SK-N-SH treated with all-trans-retinoic acid at 6 μM for 48 hours (cell line): ENCODE results near the gene LSM7.

Experiments used
- GLIS3 ChIP-seq: fragments of 250-450 bp; sonication (Bioruptor Pico); IDR thresholded peaks from 2 replicates; pipeline ENCODE4 v1.5.0; 2020; ENCODE audit warnings: mild to moderate bottlenecking, moderate library complexity
- PATZ1 ChIP-seq: fragments of 250-450 bp; sonication (Bioruptor Pico); IDR thresholded peaks from 2 replicates; pipeline ENCODE4 v1.8.0; 2020; ENCODE audit warnings: mild to moderate bottlenecking, moderate library complexity, borderline replicate concordance
- POU6F1 ChIP-seq: fragments of 250-450 bp; sonication (Bioruptor Pico); IDR thresholded peaks from 2 replicates; pipeline ENCODE4 v1.8.0; 2021; ENCODE audit warnings: low read depth, mild to moderate bottlenecking, moderate library complexity, borderline replicate concordance
- ZFP3 ChIP-seq: fragments of 250-450 bp; sonication (Bioruptor Pico); IDR thresholded peaks from 2 replicates; pipeline ENCODE4 v1.5.0; 2020; ENCODE audit warnings: mild to moderate bottlenecking, moderate library complexity
- ZNF565 ChIP-seq: fragments of 450-650 bp; formaldehyde crosslinking; conservative IDR thresholded peaks from 2 replicates; pipeline ENCODE4 v1.5.0; 2020; ENCODE audit warnings: low read depth, mild to moderate bottlenecking, moderate library complexity
- TF ChIP-seq, protein P1 (sequence below): fragments of 250-450 bp; sonication (Bioruptor Pico); IDR thresholded peaks from 2 replicates; pipeline ENCODE4 v1.5.1; 2021; ENCODE audit warnings: mild to moderate bottlenecking, moderate library complexity

- no peak for TF ChIP-seq ZFP3 (CRISPR knock-in tag)
- TF ChIP-seq, protein P1, sequence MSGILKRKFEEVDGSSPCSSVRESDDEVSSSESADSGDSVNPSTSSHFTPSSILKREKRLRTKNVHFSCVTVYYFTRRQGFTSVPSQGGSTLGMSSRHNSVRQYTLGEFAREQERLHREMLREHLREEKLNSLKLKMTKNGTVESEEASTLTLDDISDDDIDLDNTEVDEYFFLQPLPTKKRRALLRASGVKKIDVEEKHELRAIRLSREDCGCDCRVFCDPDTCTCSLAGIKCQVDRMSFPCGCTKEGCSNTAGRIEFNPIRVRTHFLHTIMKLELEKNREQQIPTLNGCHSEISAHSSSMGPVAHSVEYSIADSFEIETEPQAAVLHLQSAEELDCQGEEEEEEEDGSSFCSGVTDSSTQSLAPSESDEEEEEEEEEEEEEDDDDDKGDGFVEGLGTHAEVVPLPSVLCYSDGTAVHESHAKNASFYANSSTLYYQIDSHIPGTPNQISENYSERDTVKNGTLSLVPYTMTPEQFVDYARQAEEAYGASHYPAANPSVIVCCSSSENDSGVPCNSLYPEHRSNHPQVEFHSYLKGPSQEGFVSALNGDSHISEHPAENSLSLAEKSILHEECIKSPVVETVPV (CRISPR knock-in tag): no peak
- TF ChIP-seq GLIS3 (CRISPR knock-in tag): no peak
- TF ChIP-seq ZNF565: no peak
- TF ChIP-seq PATZ1: no peak
- TF ChIP-seq POU6F1 (CRISPR knock-in tag): no peak
Measured at GRCh38 chr19:2341244-2341751, 12.9 kb upstream of the LSM7 start.
